Mesodermal cell (in vitro differentiated cells): Measurements from ENCODE around the gene FAM240B.

Experiments
- H3K27ac ChIP-seq: 2 replicates; pipeline ENCODE4 v1.7.0; 2013; ENCODE audit warnings: mild to moderate bottlenecking, low read depth, low read length, moderate library complexity; ENCODE audit not compliant: severe bottlenecking
- H3K36me3 ChIP-seq: 2 replicates; pipeline ENCODE4 v1.7.1; 2013; ENCODE audit warnings: mild to moderate bottlenecking, low read length, moderate library complexity; ENCODE audit not compliant: control insufficient read depth, insufficient read depth
- H3K4me1 ChIP-seq: one replicate; pipeline ENCODE4 v1.7.1; 2013; ENCODE audit warnings: mild to moderate bottlenecking, low read length; ENCODE audit not compliant: insufficient read depth, control insufficient read depth, poor library complexity, severe bottlenecking
- H3K4me3 ChIP-seq: 2 replicates; pipeline ENCODE4 v1.7.0; 2013; ENCODE audit warnings: low read length, control low read depth, mild to moderate bottlenecking; ENCODE audit not compliant: insufficient read depth, poor library complexity, severe bottlenecking; ENCODE audit errors: extremely low read depth
- H3K9me3 ChIP-seq: 2 replicates; pipeline ENCODE4 v1.7.1; 2013; ENCODE audit warnings: mild to moderate bottlenecking, low read length, moderate library complexity; ENCODE audit not compliant: control insufficient read depth
- WGBS, 2 experiments: methylation state at CpG; one replicate each; pipeline ENCODE4 v1.1.5; 2013; ENCODE audit warnings: missing lambda C conversion rate in 2 of 2; ENCODE audit not compliant: insufficient coverage in 2 of 2; 5-methylcytosine and 5-hydroxymethylcytosine counted together

FAM240B gene

DNA sequence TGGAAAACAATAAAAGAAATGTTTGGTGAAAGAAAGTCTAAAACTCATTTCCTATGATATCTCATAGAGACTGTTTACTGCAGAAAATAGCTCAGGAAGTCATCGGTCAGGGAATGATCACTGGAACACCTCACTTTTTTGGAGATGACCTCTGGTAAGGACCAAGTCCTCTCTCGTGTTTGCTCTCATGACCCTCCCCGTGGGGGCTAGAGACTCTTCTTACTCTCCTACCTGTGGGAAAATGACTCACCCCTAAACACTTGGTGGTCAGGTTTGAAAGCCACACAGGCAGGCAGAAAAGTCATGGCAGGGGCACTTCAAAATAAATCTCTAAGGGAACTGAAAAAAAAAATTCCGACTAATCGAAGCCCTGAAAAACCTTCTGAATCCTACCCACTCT lies 48.2 kb downstream of the FAM240B start:
- Histone ChIP-seq H3K4me1 (peaks cover 10% of the 10 kb centered on the region), H3K4me3 (no peak overlapping the region), H3K36me3 (no peaks in the 10 kb centered on the region), H3K9me3 (no peaks in the 10 kb centered on the region), H3K27ac (no peak overlapping the region)
- WGBS, 2 experiments = 84 to 89% methylated on average over 3 to 4 of the region's 5 CpGs

DNA sequence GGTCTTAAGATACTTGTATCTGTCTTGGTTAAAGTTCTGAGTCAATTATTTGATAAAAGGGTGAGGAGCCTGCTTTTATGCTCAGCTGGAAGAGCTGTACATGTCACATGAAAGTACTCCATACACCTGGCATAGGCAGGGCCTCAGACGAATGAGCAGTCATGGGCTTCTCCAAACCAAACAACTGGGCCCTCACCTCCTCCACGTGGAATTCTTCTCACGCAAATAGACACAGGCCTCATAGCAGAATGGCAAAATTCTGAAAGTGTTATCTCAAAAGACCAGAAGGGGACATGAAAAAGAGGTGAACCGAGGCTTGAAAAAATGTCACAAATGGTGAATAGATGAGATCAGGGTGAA lies 48.6 kb downstream of the FAM240B start:
- peaks cover 10% of the 10 kb centered on the region for H3K4me1 ChIP-seq
- WGBS, 2 experiments = 79 to 87% methylated on average over 2 of the region's 4 CpGs

GRCh38 chr9:38670542-38671371 lies 49.2 kb downstream of the FAM240B start:
- Histone ChIP-seq H3K27ac (no peak overlapping the region), H3K36me3 (no peaks in the 10 kb centered on the region), H3K4me3 (no peak overlapping the region), H3K4me1 (peaks cover 10% of the 10 kb centered on the region), H3K9me3 (no peaks in the 10 kb centered on the region)
- WGBS, 2 experiments = 80% methylated on average over 1 of the region's 5 CpGs; no CpG with 5 or more reads in 1 of the 2 experiments

More for the DNA sequence above, 48.6 kb downstream of the FAM240B start:
- H3K9me3 ChIP-seq = no peaks in the 10 kb centered on the region
- no peaks in the 10 kb centered on the region for H3K36me3 ChIP-seq
- no peak overlapping the region for H3K4me3 ChIP-seq
- no peak overlapping the region for H3K27ac ChIP-seq

DNA sequence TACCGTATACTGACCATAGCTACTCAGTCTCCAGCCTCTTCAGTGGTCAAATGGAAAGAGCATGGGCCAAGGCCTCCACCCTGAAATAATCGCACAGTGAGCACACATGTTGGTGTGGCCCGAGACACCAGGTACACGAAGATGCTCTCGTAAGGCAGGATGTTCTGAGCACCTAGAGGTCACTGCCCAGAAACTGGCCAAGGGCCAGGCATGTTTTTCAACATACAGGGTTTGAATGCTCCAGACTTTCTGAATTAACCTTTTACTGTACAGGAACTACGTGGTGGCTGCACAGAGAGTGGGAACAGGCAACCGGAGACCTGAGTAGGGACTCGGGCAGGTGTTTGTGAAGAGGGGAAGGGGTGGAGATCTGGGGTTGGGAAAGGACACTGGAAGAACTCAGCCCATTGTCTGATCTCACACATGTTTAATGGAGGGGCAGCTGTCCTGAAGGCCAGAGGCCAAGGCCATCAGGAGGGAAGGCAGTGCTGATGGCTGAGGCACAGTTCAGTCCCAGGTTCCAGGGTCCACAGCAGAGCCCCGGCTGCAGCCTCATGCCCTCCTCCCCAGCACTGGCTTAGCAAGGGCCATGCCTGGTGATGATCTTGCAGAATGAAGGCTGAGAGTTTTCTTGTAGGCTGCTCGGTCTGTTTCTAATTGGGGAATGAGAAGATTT lies 51.0 kb downstream of the FAM240B start:
- no peaks in the 10 kb centered on the region for H3K36me3 ChIP-seq
- 95 to 99% methylated on average over 6 to 8 of the region's 10 CpGs for WGBS, 2 experiments

GRCh38 chr9:38662763-38663593 lies 57.0 kb downstream of the FAM240B start:
- no peaks in the 10 kb centered on the region for H3K36me3 ChIP-seq
- H3K27ac ChIP-seq = no peak overlapping the region
- H3K9me3 ChIP-seq = no peaks in the 10 kb centered on the region
- H3K4me3 ChIP-seq = no peak overlapping the region
- WGBS, 2 experiments = 73 to 79% methylated on average over 2 to 5 of the region's 8 CpGs
- H3K4me1 ChIP-seq = no peaks in the 10 kb centered on the region

More for the DNA sequence above, 51.0 kb downstream of the FAM240B start:
- Histone ChIP-seq H3K9me3 (no peaks in the 10 kb centered on the region), H3K27ac (no peak overlapping the region), H3K4me3 (no peak overlapping the region), H3K4me1 (peaks cover 10% of the 10 kb centered on the region)

DNA sequence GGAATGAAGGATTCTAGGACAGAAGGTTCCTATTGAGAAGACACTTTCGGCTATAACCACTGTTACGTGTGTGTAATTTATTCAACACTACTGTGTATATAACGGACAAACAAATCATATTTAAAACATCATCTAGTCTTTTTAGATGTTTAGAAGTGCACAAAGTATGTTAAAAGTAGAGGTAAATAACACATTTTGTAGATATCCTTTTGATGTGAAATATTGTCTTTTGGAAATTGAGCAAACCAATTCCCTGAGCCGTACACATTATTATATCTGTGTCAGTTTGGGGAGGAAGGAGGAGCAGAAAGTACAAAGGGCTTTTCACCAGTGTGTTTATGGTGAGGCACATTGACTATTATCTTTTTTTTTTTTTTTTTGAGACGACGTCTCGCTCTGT lies 60.4 kb downstream of the FAM240B start:
- H3K9me3 ChIP-seq = no peaks in the 10 kb centered on the region
- no peaks in the 10 kb centered on the region for H3K36me3 ChIP-seq

GRCh38 chr9:38656896-38657295 lies 63.0 kb downstream of the FAM240B start:
- Histone ChIP-seq H3K9me3 (no peaks in the 10 kb centered on the region), H3K36me3 (no peaks in the 10 kb centered on the region), H3K4me3 (no peak overlapping the region), H3K4me1 (no peaks in the 10 kb centered on the region), H3K27ac (no peak overlapping the region)
- 0 to 48% methylated on average over 2 to 4 of the region's 5 CpGs for WGBS, 2 experiments

More for the DNA sequence above, 60.4 kb downstream of the FAM240B start:
- H3K27ac ChIP-seq = no peak overlapping the region
- no peaks in the 10 kb centered on the region for H3K4me1 ChIP-seq
- no CpG with 5 or more reads among the region's 7 CpGs for WGBS, 2 experiments
- H3K4me3 ChIP-seq = no peak overlapping the region

- no peaks in the 10 kb centered on the region for H3K9me3 ChIP-seq
- WGBS, 2 experiments = 89 to 96% methylated on average over 7 of the region's 7 CpGs
These were observed 67.4 kb downstream of the FAM240B start for GRCh38 chr9:38652486-38652885.

DNA sequence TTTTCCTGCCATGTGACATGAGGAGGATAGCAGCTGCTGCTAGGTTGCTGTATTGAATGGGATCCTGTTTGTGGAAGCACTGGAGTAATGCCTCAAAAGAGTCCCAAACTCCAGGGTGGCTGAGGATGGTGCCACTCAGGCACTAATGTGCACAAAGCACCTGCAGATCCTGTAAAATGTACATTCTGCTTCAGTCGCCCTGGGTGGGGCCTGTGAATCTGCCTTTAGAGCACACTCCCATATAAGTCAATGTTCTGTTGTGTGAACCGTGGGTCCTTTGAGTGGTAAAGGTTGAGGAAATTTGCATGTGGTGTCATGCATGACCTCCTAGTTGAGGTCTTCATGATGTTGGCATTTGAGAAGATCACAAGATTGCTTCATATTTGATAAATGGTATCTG lies 67.9 kb downstream of the FAM240B start:
- Histone ChIP-seq H3K4me1 (no peaks in the 10 kb centered on the region), H3K36me3 (no peaks in the 10 kb centered on the region), H3K4me3 (no peak overlapping the region), H3K9me3 (no peaks in the 10 kb centered on the region), H3K27ac (no peak overlapping the region)
- WGBS, 2 experiments = 100% methylated on average over 1 of the region's 2 CpGs

More at GRCh38 chr9:38652486-38652885, 67.4 kb downstream of the FAM240B start:
- H3K27ac ChIP-seq = no peak overlapping the region
- no peaks in the 10 kb centered on the region for H3K36me3 ChIP-seq
- no peaks in the 10 kb centered on the region for H3K4me1 ChIP-seq
- no peak overlapping the region for H3K4me3 ChIP-seq

DNA sequence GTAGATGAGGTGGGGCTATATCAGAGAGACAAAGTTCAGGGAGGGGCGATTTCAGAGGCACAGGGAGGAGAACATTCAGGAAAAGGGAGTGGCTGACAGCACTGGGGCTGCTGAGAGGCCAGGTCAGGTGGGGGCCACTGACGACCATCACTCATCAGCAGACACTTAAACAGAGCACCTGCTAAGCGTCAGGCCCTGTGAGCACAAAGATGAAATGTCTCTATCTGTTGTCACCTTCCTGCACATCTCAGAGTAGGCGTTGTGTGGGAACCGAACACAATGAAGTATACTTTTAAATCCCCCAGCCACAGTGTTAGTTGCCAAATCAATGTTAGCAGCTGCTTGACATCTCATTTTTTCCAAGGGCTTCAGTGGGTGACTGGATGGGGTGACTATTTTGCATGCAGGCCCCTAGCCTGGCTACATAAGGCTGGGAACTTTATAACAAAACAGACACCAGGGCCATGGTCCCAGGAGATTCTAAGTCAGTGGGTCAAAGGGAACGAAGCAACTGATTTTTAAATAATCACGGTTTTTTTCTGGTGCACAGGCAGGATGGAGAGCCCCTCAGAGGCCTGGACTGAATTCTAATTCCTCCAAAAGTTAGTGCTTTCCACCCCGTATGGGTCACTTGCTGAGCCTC lies 68.4 kb downstream of the FAM240B start:
- no peaks in the 10 kb centered on the region for H3K36me3 ChIP-seq
- H3K4me3 ChIP-seq = no peak overlapping the region
- no peak overlapping the region for H3K27ac ChIP-seq
- H3K9me3 ChIP-seq = no peaks in the 10 kb centered on the region
- H3K4me1 ChIP-seq = no peaks in the 10 kb centered on the region
- 89 to 95% methylated on average over 7 to 8 of the region's 8 CpGs for WGBS, 2 experiments
